K562 (cell line): ENCODE results near the gene ARHGAP32. TPM values are rescaled to one million over a fixed set of nuclear protein-coding genes. Genes with fewer than 3 reads are reported as not detected.

Experiments
- BCOR ChIP-seq: fragments of 450-650 bp; IDR thresholded peaks from 2 replicates; pipeline ENCODE4 v1.6.1; 2016
- DNMT1 ChIP-seq: fragments of 450-650 bp; IDR thresholded peaks from 2 replicates; pipeline ENCODE4 v1.6.1; 2016; ENCODE audit warnings: antibody characterized with exemption, mild to moderate bottlenecking
- E2F8 ChIP-seq: fragments of 450-650 bp; IDR thresholded peaks from 2 replicates; pipeline ENCODE4 v1.7.1; 2018; ENCODE audit warnings: mild to moderate bottlenecking, low read depth; ENCODE audit not compliant: partially characterized antibody
- E4F1 ChIP-seq: fragments of 250-450 bp; sonication (Bioruptor Pico); IDR thresholded peaks from 2 replicates; pipeline ENCODE4 v1.5.0; 2021; ENCODE audit warnings: mild to moderate bottlenecking, borderline replicate concordance
- ESRRA ChIP-seq: fragments of 450-650 bp; IDR thresholded peaks from 2 replicates; pipeline ENCODE4 v1.6.1; 2014; ENCODE audit warnings: low read depth, mild to moderate bottlenecking, moderate library complexity, borderline replicate concordance
- ETS2 ChIP-seq: IDR thresholded peaks from 2 replicates; pipeline ENCODE4 v1.6.1; 2016; ENCODE audit warnings: borderline replicate concordance, missing genetic modification characterization, mild to moderate bottlenecking, moderate library complexity, missing compliant biosample characterization; ENCODE audit not compliant: poor library complexity, severe bottlenecking
- HDAC2 ChIP-seq: fragments of 450-650 bp; IDR thresholded peaks from 2 replicates; pipeline ENCODE4 v1.6.1; 2016; ENCODE audit warnings: mild to moderate bottlenecking
- IRF1 ChIP-seq: sonication (generic); formaldehyde crosslinking; IDR thresholded peaks from 2 replicates; pipeline ENCODE4 v1.8.0; 2022; ENCODE audit warnings: missing genetic modification reagents, mild to moderate bottlenecking, borderline replicate concordance
- NFE2 ChIP-seq: IDR thresholded peaks from 2 replicates; pipeline ENCODE4 v1.6.1; 2014; ENCODE audit warnings: antibody characterized with exemption, low read depth
- NFE2L1 ChIP-seq: fragments of 450-650 bp; IDR thresholded peaks from 2 replicates; pipeline ENCODE4 v1.6.1; 2016; ENCODE audit warnings: missing genetic modification characterization, low read depth, mild to moderate bottlenecking, missing compliant biosample characterization, moderate library complexity, borderline replicate concordance
- NR2C1 ChIP-seq, 2 experiments: fragments of 450-650 bp; IDR thresholded peaks; 2 replicates each; pipeline ENCODE4 v1.6.1; 2017; ENCODE audit warnings: mild to moderate bottlenecking in 2 of 2, antibody characterized with exemption in 1 of 2, inconsistent platforms in 1 of 2, missing compliant biosample characterization in 1 of 2, missing genetic modification characterization in 1 of 2
- RAD21 ChIP-seq, 2 experiments: fragments of 250-450 bp in 1 of 2; fragments of 450-650 bp in 1 of 2; sonication (Bioruptor Pico) in 1 of 2; formaldehyde crosslinking in 1 of 2; IDR thresholded peaks in 1 of 2; conservative IDR thresholded peaks in 1 of 2; 2 replicates each; pipeline versions ENCODE4 v1.4.0 to v1.8.0; 2020 to 2022; ENCODE audit warnings: mild to moderate bottlenecking in 2 of 2, moderate library complexity in 1 of 2
- SIN3B ChIP-seq: fragments of 450-650 bp; IDR thresholded peaks from 2 replicates; pipeline ENCODE4 v1.6.1; 2017; ENCODE audit warnings: low read depth, mild to moderate bottlenecking, moderate library complexity
- SNIP1 ChIP-seq: fragments of 450-650 bp; IDR thresholded peaks from 2 replicates; pipeline ENCODE4 v1.7.1; 2017; ENCODE audit warnings: low read depth, mild to moderate bottlenecking
- SRSF3 ChIP-seq: fragments of 200-400 bp; formaldehyde crosslinking; IDR thresholded peaks from 2 replicates; pipeline ENCODE4 v1.6.1; 2016; ENCODE audit warnings: mild to moderate bottlenecking, low read length, moderate library complexity; ENCODE audit not compliant: insufficient read depth
- TEAD2 ChIP-seq: fragments of 450-650 bp; IDR thresholded peaks from 2 replicates; pipeline ENCODE4 v1.6.1; 2016; ENCODE audit warnings: missing genetic modification characterization, control low read depth, missing compliant biosample characterization
- TEAD4 ChIP-seq, 2 experiments: sonication (generic) in 1 of 2; formaldehyde crosslinking in 1 of 2; IDR thresholded peaks; 2 replicates each; pipeline versions ENCODE4 v1.6.1 to v1.8.0; 2012 to 2022; ENCODE audit warnings: borderline replicate concordance in 1 of 2, inconsistent platforms in 1 of 2, low read length in 1 of 2, mild to moderate bottlenecking in 1 of 2, missing genetic modification reagents in 1 of 2
- ZBTB26 ChIP-seq: fragments of 450-650 bp; formaldehyde crosslinking; IDR thresholded peaks from 2 replicates; pipeline ENCODE4 v1.4.0; 2022; ENCODE audit warnings: missing genetic modification characterization
- polyA plus RNA-seq, 8 experiments: library from polyadenylated mRNA; depleted of rRNA in 4 of 8; stranded (reverse) in 5 of 8; unstranded in 3 of 8; fragments of >200 nt; fragmentation: Nextera tagmentation in 2 of 8; fragmentation: Illumina TruSeq in 1 of 8; extraction: Ambion mirVana in 2 of 8; extraction: Trizol in 1 of 8; gene quantifications; 2 replicates each; pipeline versions ENCODE4 v1.2.1 to v1.2.3, GENCODE V29; 2011 to 2014; ENCODE audit warnings: inconsistent platforms in 1 of 8, missing spikeins in 1 of 8
- total RNA-seq, 7 experiments: library from RNA; depleted of rRNA in 6 of 7; stranded (reverse); fragments of >200 nt in 6 of 7; fragmentation: Illumina TruSeq in 2 of 7; extraction: Trizol in 2 of 7; gene quantifications; 2 replicates each; pipeline versions ENCODE4 v1.2.1 to v1.2.3, GENCODE V29; 2011 to 2021; ENCODE audit warnings: low replicate concordance in 1 of 7

ARHGAP32 gene
- total and polyA plus RNA-seq, 9 of the 15 experiments (the other 6 are each of a cell fraction or from before 2014, with no cell fraction given) = 0.18 TPM; not detected in 8

- TF ChIP-seq E2F8 (no peak), RAD21 (CRISPR knock-in tag; conservative IDR thresholded peaks at IDR 0.05 in 1 of 2, IDR thresholded peaks at IDR 0.05 in 1 of 2) (peak; percentile 76 to 83), SNIP1 (no peak), TEAD4 (IDR thresholded peaks at IDR 0.05; ENCODE audit: low read length) (no peak), TEAD4 (CRISPR knock-in tag; IDR thresholded peaks at IDR 0.05; ENCODE audit: borderline replicate concordance) (no peak), E4F1 (CRISPR knock-in tag) (no peak), TEAD2 (no peak), ESRRA (no peak), NR2C1 (IDR thresholded peaks at IDR 0.05) (no peak), NR2C1 (tag; IDR thresholded peaks at IDR 0.05) (no peak), HDAC2 (no peak), DNMT1 (no peak), SIN3B (no peak), BCOR (no peak), NFE2L1 (no peak), IRF1 (CRISPR knock-in tag) (no peak), ZBTB26 (CRISPR knock-in tag) (no peak), ETS2 (tag) (no peak), SRSF3 (no peak), NFE2 (no peak)
- TF ChIP-seq, all 486 proteins: peak for 6
These were observed 235.5 kb downstream of the ARHGAP32 start (continued) for GRCh38 chr11:128956401-128957201.
